HG02840 (cell line): Measurements from ENCODE around the gene ANKRD31.

Experiments used
- ATAC-seq: cut with Tn5 transposase; IDR thresholded peaks from one replicate; pipeline ENCODE4 v1.9.1; 2021; ENCODE audit warnings: mild to moderate bottlenecking, moderate library complexity, moderate number of reproducible peaks; ENCODE audit not compliant: unreplicated experiment, low FRiP score

The ANKRD31 gene

GRCh38 chr5:75046366-75047142, 190.1 kb downstream of the ANKRD31 start:
- ATAC-seq, result no peak

GRCh38 chr5:75045071-75045470, 191.6 kb downstream of the ANKRD31 start:
- no peak for ATAC-seq

- ATAC-seq, result no peak
These were observed 192.3 kb downstream of the ANKRD31 start for GRCh38 chr5:75044406-75044805.

- no peak for ATAC-seq
These were observed 192.9 kb downstream of the ANKRD31 start for GRCh38 chr5:75043633-75044264.

GRCh38 chr5:75042522-75042921, 194.2 kb downstream of the ANKRD31 start:
- ATAC-seq, result no peak

GRCh38 chr5:75040973-75041372, 195.7 kb downstream of the ANKRD31 start:
- no peak for ATAC-seq

- no peak for ATAC-seq
These were observed 199.6 kb downstream of the ANKRD31 start for GRCh38 chr5:75037106-75037505.

- no peak for ATAC-seq
These were observed 202.4 kb downstream of the ANKRD31 start for GRCh38 chr5:75034137-75034739.

GRCh38 chr5:75031366-75031765, 205.3 kb downstream of the ANKRD31 start:
- no peak for ATAC-seq

GRCh38 chr5:75028090-75028489, 208.6 kb downstream of the ANKRD31 start:
- ATAC-seq, result no peak

- ATAC-seq, result no peak
These were observed 213.1 kb downstream of the ANKRD31 start for GRCh38 chr5:75023368-75024159.

- ATAC-seq, result no peak
These were observed 214.9 kb downstream of the ANKRD31 start for GRCh38 chr5:75021800-75022199.

GRCh38 chr5:75021219-75021618, 215.5 kb downstream of the ANKRD31 start:
- ATAC-seq, result no peak

GRCh38 chr5:75020016-75020656, 216.5 kb downstream of the ANKRD31 start:
- ATAC-seq, result no peak

GRCh38 chr5:75018805-75019587, 217.7 kb downstream of the ANKRD31 start:
- ATAC-seq, result no peak
